Measurements from ENCODE around the gene DDX6.
A peak's percentile ranks its signal among the peaks of the same experiment; 100 is the strongest.
"Not testable (repeated sequence)": the region's sequence is repeated elsewhere in the genome, so short reads cannot be mapped to it uniquely, and the experiment has no call there.

Gene DDX6

GRCh38 chr11:118791111-118791960 lies at the start of gene DDX6:
Gene DDX6 (minus strand): TSS chr11:118791164. CDS start chr11:118786251, 4,913 bp downstream.
- peak; percentile 87 to 91 for DNase-seq

DNA sequence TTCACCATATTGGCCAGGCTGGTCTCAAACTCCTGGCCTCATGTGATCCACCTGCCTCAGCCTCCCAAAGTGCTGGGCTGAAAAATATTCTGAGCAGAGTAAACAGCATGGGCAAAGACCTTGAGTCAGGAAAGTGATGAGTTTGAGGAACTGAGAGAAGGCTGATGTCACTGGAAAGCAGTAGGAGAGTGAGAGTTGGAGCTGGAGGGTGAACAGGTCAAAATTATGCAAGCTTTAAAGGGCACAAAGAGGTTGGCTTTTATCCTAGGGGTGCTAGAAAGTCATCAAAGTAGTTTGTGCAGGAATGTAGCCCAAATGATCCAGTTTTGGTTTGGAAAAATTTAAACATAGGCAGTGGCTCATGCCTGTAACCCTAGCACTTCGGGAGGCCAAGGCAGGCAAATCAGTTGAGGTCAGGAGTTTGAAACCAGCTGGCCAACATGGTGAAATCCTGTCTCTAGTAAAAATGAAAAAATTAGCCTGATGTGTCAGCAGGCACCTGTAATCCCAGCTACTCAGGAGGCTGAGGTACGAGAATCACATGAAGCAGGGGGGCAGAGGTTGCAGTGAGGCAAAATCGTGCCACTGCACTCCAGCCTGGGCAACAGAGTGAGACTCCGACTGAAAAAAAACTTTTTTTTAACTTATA lies 48.1 kb upstream of the DDX6 start:
- peak in 1 of 2 donors; percentile 11 for DNase-seq

DNA sequence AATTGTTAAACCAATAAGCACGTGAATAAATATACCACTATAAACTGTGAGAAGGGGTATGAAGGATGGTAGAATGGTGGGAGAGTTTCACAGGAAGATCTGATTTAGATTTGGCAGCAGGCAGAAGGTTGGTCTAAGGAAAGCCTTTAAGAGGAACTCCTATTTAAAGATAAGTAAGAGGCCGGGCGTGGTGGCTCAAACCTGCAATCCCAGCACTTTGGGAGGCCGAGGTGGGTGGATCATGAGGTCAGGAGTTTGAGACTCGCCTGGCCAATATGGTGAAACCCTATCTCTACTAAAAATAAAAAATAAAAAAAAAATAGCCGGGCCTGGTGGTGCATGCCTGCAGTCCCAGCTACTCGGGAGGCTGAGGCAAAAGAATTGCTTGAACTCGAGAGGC lies 46.9 kb upstream of the DDX6 start:
- DNase-seq: no peak

DNA sequence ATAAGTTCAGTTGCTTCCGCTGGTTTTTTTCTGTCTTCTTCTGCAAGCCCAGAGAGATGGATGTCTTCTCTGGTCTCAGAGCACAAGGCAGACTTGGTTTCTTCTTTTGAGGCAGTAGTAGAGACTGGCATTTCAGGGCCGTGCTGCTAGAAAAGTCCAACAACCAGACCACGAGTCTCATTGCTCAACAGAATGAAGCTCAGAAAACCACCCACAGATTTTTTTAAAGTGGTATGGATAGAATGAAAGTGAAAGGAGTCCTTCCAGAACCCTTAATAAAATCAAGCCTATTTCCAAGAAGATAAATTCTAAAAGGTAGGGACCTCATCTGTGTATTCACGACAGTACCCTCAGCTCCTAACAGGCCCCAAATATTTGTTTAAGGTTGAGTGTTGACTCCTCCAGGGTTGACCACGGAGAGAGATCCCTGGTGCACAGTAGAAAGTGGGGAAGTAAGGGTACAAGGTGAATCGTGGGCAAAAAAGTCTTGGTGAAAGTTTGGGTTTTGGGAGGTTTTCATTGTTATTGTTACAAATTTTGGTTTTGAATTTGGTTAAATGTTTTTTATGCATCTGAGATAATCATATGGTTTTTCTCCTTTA lies 43.6 kb upstream of the DDX6 start:
- peak in 1 of 2 donors; percentile 51 for DNase-seq

DNA sequence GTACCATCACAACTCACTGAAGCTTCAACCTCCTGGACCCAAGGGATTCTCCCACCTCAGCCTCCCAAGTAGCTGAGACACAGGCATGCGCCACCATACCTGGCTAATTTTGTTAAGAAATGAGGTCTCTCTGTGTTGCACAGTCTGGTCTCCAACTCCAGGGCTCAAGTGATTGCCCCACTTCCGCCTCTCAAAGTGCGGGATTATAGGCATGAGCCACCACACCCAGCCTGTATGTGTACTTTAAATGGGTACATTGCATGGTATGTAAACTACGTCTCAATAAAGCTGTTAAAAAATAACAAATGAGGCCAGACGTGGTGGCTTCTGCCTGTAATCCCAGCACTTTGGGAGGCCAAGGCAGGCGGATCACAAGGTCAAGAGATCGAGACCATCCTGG lies 36.2 kb upstream of the DDX6 start:
- no peak for DNase-seq

GRCh38 chr11:118822936-118823510 lies 32.1 kb upstream of the DDX6 start:
- not testable (repeated sequence) for DNase-seq

GRCh38 chr11:118820412-118821357 lies 29.7 kb upstream of the DDX6 start:
- peak; percentile 23 to 68 for DNase-seq

DNA sequence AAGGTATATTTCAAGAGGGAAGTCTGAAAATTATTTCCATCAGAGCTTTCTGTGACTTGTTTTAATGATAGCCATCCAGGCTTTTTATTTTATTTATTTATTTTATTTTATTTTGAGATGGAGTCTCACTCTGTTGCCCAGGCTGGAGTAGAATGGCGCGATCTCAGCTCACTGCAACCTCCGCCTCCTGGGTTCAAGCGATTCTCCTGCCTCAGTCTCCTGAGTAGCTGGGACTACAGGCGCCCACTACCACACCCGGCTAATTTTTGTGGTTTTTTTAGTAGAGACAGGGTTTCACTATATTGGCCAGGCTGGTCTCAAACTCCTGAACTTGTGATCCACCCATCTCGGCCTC lies 29.0 kb upstream of the DDX6 start:
- DNase-seq: not testable (repeated sequence)

- no peak for DNase-seq
Measured at GRCh38 chr11:118819334-118820024, 28.5 kb upstream of the DDX6 start.

GRCh38 chr11:118818130-118818529 lies 27.2 kb upstream of the DDX6 start:
- no peak for DNase-seq

- DNase-seq: no peak
Measured at GRCh38 chr11:118813551-118813950, 22.6 kb upstream of the DDX6 start.

- DNase-seq: no peak
Measured at GRCh38 chr11:118812485-118812884, 21.5 kb upstream of the DDX6 start.

- no peak for DNase-seq
Measured at GRCh38 chr11:118807800-118808778, 17.1 kb upstream of the DDX6 start.

DNA sequence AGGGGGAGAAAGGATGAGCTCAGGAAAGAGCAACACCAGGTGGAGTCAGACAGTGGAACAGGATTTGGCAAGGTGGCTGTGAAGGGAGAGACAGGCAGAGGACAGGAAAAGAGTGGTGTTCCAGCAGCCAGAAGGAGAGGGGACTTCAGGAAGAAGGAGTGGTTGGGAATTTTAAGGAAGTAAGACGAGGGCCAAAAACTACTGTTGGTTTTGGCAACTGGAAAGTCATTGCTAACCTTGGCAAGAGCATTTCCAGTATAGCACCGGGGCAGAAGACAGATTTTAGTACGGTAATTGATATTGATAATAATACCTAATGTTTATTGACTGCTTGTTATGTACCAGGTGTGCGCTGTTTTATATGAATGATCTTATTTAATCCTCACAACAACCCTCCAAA lies 15.4 kb upstream of the DDX6 start:
- DNase-seq: no peak

DNA sequence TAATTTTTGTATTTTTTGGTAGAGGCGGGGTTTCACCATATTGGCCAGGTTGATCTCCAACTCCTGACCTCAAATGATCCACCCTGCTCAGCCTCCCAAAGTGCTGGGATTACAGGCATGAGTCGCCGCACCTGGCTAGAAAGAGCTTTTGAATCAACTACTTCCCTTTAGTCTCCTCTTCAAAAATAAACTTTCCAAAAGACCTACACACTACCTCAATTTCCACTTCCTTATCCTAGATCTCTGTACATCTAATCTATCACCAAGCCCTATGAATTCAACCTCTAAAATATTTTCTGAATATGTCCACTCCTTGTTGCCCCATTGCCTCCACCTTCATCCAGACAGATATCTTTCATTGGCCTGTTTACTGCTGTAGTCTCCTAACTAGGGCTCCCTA lies 13.1 kb upstream of the DDX6 start:
- no peak for DNase-seq

GRCh38 chr11:118799372-118799771 lies 8.4 kb upstream of the DDX6 start:
- no peak for DNase-seq

DNA sequence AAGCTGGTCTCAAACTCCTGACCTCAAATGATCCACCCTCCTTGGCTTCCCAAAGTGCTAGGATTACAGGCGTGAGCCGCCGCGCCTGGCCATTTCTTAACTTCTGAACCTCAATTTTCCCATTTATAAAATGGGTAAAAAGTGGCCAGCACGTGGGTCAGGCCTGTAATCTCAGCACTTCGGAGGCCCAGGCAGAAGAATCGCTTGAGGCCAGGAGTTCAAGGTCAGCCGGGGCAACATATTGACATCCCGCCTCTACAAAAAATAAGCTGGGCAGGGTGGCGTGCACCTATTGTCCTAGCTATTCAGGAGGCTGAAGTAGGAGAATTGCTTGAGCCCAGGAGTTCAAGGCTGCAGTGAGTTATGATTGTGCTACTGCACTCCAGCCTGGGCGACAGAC lies 6.5 kb upstream of the DDX6 start:
- DNase-seq: no peak

DNA sequence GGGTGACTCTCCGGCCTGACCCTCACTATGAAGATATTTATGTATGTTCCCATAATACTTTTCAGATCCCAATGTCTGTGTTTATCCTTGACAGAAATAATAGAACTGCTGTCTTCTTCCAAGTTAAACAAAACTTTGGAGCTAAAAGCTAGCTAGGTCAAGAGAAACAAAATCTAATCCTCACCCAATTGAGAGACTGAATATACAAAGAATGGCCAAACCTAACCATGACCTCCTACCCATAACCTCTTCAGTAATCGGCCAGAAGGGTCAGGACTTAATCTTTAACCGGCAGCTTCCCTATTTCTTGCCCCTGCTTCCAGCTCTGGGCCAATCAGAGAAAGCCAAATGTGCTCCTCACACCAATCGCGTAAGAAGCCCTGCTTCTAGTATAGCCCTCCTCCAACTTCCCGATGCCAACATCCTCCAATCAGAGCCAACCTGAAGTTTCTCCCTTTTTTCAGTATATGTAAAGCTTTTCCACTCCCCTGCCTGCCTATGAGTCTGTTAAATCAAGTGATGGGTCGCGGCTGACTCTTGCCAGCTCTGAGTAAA lies 1.7 kb upstream of the DDX6 start:
- DNase-seq: peak; percentile 84 to 87

- peak; percentile 25 to 39 for DNase-seq
Measured at GRCh38 chr11:118791961-118792569, 1.1 kb upstream of the DDX6 start.

Measured in CD4-positive, alpha-beta T cell treated with Interferon alpha-2 for 1 hour (primary cell).